H1 (cell line): ENCODE results near the gene RGPD6. TPM values are rescaled to one million over a fixed set of nuclear protein-coding genes. Genes with fewer than 3 reads are reported as not detected.
"Not testable (repeated sequence)": the region's sequence is repeated elsewhere in the genome, so short reads cannot be mapped to it uniquely, and the experiment has no call there.

Experiments used
- CTCF ChIA-PET: fragments of 300-600 bp; sonication (Branson Sonifier 250); formaldehyde crosslinking; loops from one replicate; lab custom pipeline; 2021; ENCODE audit not compliant: partially characterized antibody; lab: Charles Lee
- POLR2A ChIA-PET: fragments of 300-600 bp; sonication (Branson Sonifier 250); formaldehyde crosslinking; loops from one replicate; lab custom pipeline; 2021; ENCODE audit warnings: inconsistent platforms; ENCODE audit not compliant: partially characterized antibody; lab: Charles Lee
- DNase-seq, 2 experiments: peaks; one replicate each; pipeline versions ENCODE4 v3.0.0 to v3.0.0-alpha.2; 2010 to 2022; ENCODE audit warnings: low spot score in 2 of 2, low read depth in 1 of 2, mixed read lengths in 1 of 2
- FAIRE-seq: peaks from 2 replicates; lab custom pipeline; 2011; peaks lifted over from hg19 to GRCh38; lab: Jason Lieb, UNC
- H2AFZ ChIP-seq: 2 replicates; pipeline ENCODE4 v1.8.1; 2012; ENCODE audit warnings: low read length, inconsistent platforms
- H2AK5ac ChIP-seq: 2 replicates; pipeline ENCODE4 v1.6.1; 2013; ENCODE audit warnings: low read depth, low read length
- H2BK120ac ChIP-seq: replicated peaks from 2 replicates; pipeline ENCODE3; 2013; ENCODE audit warnings: low read depth, low read length, inconsistent platforms
- H2BK12ac ChIP-seq: 2 replicates; pipeline ENCODE4 v1.6.1; 2013; ENCODE audit warnings: low read depth, low read length
- H2BK15ac ChIP-seq: 2 replicates; pipeline ENCODE4 v1.6.1; 2013; ENCODE audit warnings: low read length
- H2BK20ac ChIP-seq: 2 replicates; pipeline ENCODE4 v1.6.1; 2013; ENCODE audit warnings: low read length
- H2BK5ac ChIP-seq: 2 replicates; pipeline ENCODE4 v1.6.1; 2013; ENCODE audit warnings: low read depth, low read length
- H3K14ac ChIP-seq: 2 replicates; pipeline ENCODE4 v1.6.1; 2013; ENCODE audit warnings: inconsistent platforms; ENCODE audit not compliant: insufficient read length
- H3K18ac ChIP-seq: 2 replicates; pipeline ENCODE4 v1.6.1; 2013; ENCODE audit warnings: low read length; ENCODE audit errors: extremely low read depth
- H3K23ac ChIP-seq: 2 replicates; pipeline ENCODE4 v1.6.1; 2013; ENCODE audit warnings: inconsistent platforms; ENCODE audit not compliant: insufficient read length
- H3K23me2 ChIP-seq: 2 replicates; pipeline ENCODE4 v1.6.1; 2013; ENCODE audit warnings: low read depth, low read length
- H3K27ac ChIP-seq: 2 replicates; pipeline ENCODE4 v1.6.1; 2011; ENCODE audit warnings: low read depth, low read length, inconsistent platforms
- H3K27me3 ChIP-seq, 4 experiments: replicated peaks in 1 of 4; 1 replicate in 1 of 4; 2 replicates in 3 of 4; pipeline versions ENCODE4 v1.6.1 to v1.8.1; 2011 to 2013; ENCODE audit warnings: low read length in 3 of 4, mild to moderate bottlenecking in 3 of 4, inconsistent platforms in 2 of 4, mixed read lengths in 2 of 4, moderate library complexity in 1 of 4; ENCODE audit not compliant: control insufficient read depth in 3 of 4, insufficient read depth in 3 of 4; ENCODE audit errors: extremely low read depth in 1 of 4
- H3K36me3 ChIP-seq, 4 experiments: 2 replicates each; pipeline versions ENCODE4 v1.6.1 to v1.8.1; 2011 to 2013; ENCODE audit warnings: mild to moderate bottlenecking in 4 of 4, low read length in 3 of 4, moderate library complexity in 2 of 4, control low read depth in 1 of 4, inconsistent platforms in 1 of 4; ENCODE audit not compliant: insufficient read depth in 4 of 4, control insufficient read depth in 2 of 4
- H3K4ac ChIP-seq: replicated peaks from 2 replicates; pipeline ENCODE3; 2013; ENCODE audit warnings: low read length, low read depth, mixed read lengths, inconsistent platforms; ENCODE audit not compliant: insufficient read length
- H3K4me1 ChIP-seq, 4 experiments: replicated peaks in 1 of 4; 1 replicate in 1 of 4; 2 replicates in 3 of 4; pipeline versions ENCODE4 v1.6.1 to v1.8.1; 2011 to 2013; ENCODE audit warnings: low read length in 3 of 4, inconsistent platforms in 2 of 4, mixed read lengths in 1 of 4; ENCODE audit not compliant: insufficient read depth in 4 of 4, control insufficient read depth in 3 of 4
- H3K4me2 ChIP-seq, 2 experiments: 2 replicates each; pipeline versions ENCODE4 v1.6.1 to v1.8.1; 2011 to 2013; ENCODE audit warnings: low read depth in 2 of 2, low read length in 2 of 2, control low read depth in 1 of 2, inconsistent platforms in 1 of 2, mild to moderate bottlenecking in 1 of 2; ENCODE audit not compliant: insufficient read depth in 1 of 2
- H3K4me3 ChIP-seq, 4 experiments: fragments of 200-600, 300-600 bp in 1 of 4; sonication (generic), shearing (Covaris generic), sonication (Bioruptor Twin) in 1 of 4; 2 replicates each; pipeline versions ENCODE4 v1.5.1 to v1.8.1; 2011 to 2016; ENCODE audit warnings: low read length in 4 of 4, low read depth in 3 of 4, control low read depth in 2 of 4, inconsistent platforms in 2 of 4, mild to moderate bottlenecking in 2 of 4, mixed read lengths in 1 of 4, moderate library complexity in 1 of 4; ENCODE audit not compliant: insufficient read depth in 2 of 4; ENCODE audit errors: extremely low read depth in 1 of 4
- H3K56ac ChIP-seq: replicated peaks from 2 replicates; pipeline ENCODE3; 2013; ENCODE audit warnings: low read depth, mild to moderate bottlenecking, mixed read lengths, low read length, inconsistent platforms; ENCODE audit not compliant: insufficient read length
- H3K79me1 ChIP-seq: 2 replicates; pipeline ENCODE4 v1.6.1; 2013; ENCODE audit warnings: low read depth, low read length, control low read depth
- H3K79me2 ChIP-seq, 2 experiments: 2 replicates each; pipeline versions ENCODE4 v1.6.1 to v1.8.1; 2012 to 2013; ENCODE audit warnings: low read length in 2 of 2, mild to moderate bottlenecking in 2 of 2, inconsistent platforms in 1 of 2; ENCODE audit not compliant: insufficient read depth in 2 of 2, control insufficient read depth in 1 of 2
- H3K9ac ChIP-seq, 4 experiments: replicated peaks in 1 of 4; 1 replicate in 1 of 4; 2 replicates in 3 of 4; pipeline versions ENCODE4 v1.6.1 to v1.8.1; 2011 to 2013; ENCODE audit warnings: low read depth in 3 of 4, low read length in 3 of 4, control low read depth in 2 of 4, mild to moderate bottlenecking in 2 of 4, moderate library complexity in 2 of 4, inconsistent platforms in 1 of 4; ENCODE audit errors: extremely low read depth in 1 of 4
- H3K9me3 ChIP-seq, 2 experiments: 2 replicates each; pipeline versions ENCODE4 v1.6.1 to v1.8.1; 2012 to 2013; ENCODE audit warnings: mild to moderate bottlenecking in 2 of 2, moderate library complexity in 2 of 2, control low read depth in 1 of 2, inconsistent platforms in 1 of 2, low read depth in 1 of 2, low read length in 1 of 2, mixed read lengths in 1 of 2; ENCODE audit not compliant: insufficient read depth in 2 of 2
- H4K20me1 ChIP-seq, 2 experiments: replicated peaks in 1 of 2; 2 replicates each; pipeline versions ENCODE3 to v1.8.1; 2011 to 2013; ENCODE audit warnings: inconsistent platforms in 2 of 2, low read length in 2 of 2, mild to moderate bottlenecking in 1 of 2; ENCODE audit not compliant: insufficient read depth in 2 of 2, control insufficient read depth in 1 of 2
- H4K5ac ChIP-seq: 2 replicates; pipeline ENCODE4 v1.6.1; 2013; ENCODE audit warnings: low read length, low read depth, mixed read lengths, inconsistent platforms; ENCODE audit not compliant: insufficient read length
- H4K8ac ChIP-seq: 2 replicates; pipeline ENCODE4 v1.8.0; 2013; ENCODE audit warnings: mild to moderate bottlenecking, moderate library complexity, low read length, inconsistent platforms; ENCODE audit not compliant: insufficient read depth; ENCODE audit errors: extremely low read depth
- H4K91ac ChIP-seq: replicated peaks from 2 replicates; pipeline ENCODE3; 2013; ENCODE audit warnings: low read length, mixed read lengths, inconsistent platforms; ENCODE audit not compliant: insufficient read length
- WGBS, 2 experiments: shearing (Covaris generic) in 1 of 2; methylation state at CpG; one replicate each; pipeline versions ENCODE4 v1.1.6 to v1.1.7; 2013 to 2015; ENCODE audit warnings: low lambda C conversion rate in 2 of 2, mixed read lengths in 2 of 2, inconsistent platforms in 1 of 2, low coverage in 1 of 2, missing lambda C conversion rate in 1 of 2; ENCODE audit not compliant: insufficient replicate concordance in 2 of 2, insufficient coverage in 1 of 2, insufficient read length in 1 of 2; ENCODE audit errors: extremely low coverage in 1 of 2, missing lambda C conversion rate in 1 of 2; 5-methylcytosine and 5-hydroxymethylcytosine counted together
- polyA plus RNA-seq, 7 experiments: library from polyadenylated mRNA; depleted of rRNA in 3 of 7; stranded (reverse) in 5 of 7; unstranded in 2 of 7; fragments of >200 nt in 5 of 7; fragments of 200-250 nt in 2 of 7; gene quantifications; 1 replicate in 5 of 7; 2 replicates in 1 of 7; 4 replicates in 1 of 7; pipeline versions ENCODE4 v1.2.1 to v1.2.3, GENCODE V29; 2011 to 2013; ENCODE audit warnings: missing spikeins in 2 of 7, mixed read lengths in 2 of 7
- total RNA-seq: library from RNA; stranded (reverse); fragmentation: NEBNext Ultra II Directional; extraction: Animal tissue kit (Norgen Biotek cat#: 25700); gene quantifications from 2 replicates; pipeline ENCODE4 v1.2.1, GENCODE V29; 2021

RGPD6 gene
- total and polyA plus RNA-seq, 2 of the 8 experiments (the other 6 are each of a cell fraction or from before 2014, with no cell fraction given) = 4.9 to 15.0 TPM

- CTCF ChIA-PET, DNase-seq, H3K9ac ChIP-seq, H3K27ac ChIP-seq, H3K18ac ChIP-seq, H3K23me2 ChIP-seq, H3K56ac ChIP-seq, H2AFZ ChIP-seq, H3K79me2 ChIP-seq, H3K4me2 ChIP-seq, H2AK5ac ChIP-seq, H3K27me3 ChIP-seq, H3K79me1 ChIP-seq, H2BK15ac ChIP-seq, POLR2A ChIA-PET, H3K9me3 ChIP-seq, H4K5ac ChIP-seq, H3K4me3 ChIP-seq, H3K23ac ChIP-seq, H3K4me1 ChIP-seq, H4K8ac ChIP-seq, H2BK12ac ChIP-seq, H3K14ac ChIP-seq, H2BK5ac ChIP-seq, H4K91ac ChIP-seq, H2BK120ac ChIP-seq, H3K36me3 ChIP-seq, H3K4ac ChIP-seq, H4K20me1 ChIP-seq, FAIRE-seq, H2BK20ac ChIP-seq: not testable (repeated sequence)
- WGBS, 2 experiments = no CpG with 5 or more reads among the region's 7 CpGs
These were observed 99.7 kb downstream of the RGPD6 start for GRCh38 chr2:110477370-110477769.

- H3K4me3 ChIP-seq, H2BK12ac ChIP-seq, H2AK5ac ChIP-seq, H3K9me3 ChIP-seq, H2BK20ac ChIP-seq, H2BK120ac ChIP-seq, H3K4me1 ChIP-seq, DNase-seq, POLR2A ChIA-PET, H2AFZ ChIP-seq, H4K91ac ChIP-seq, H3K79me2 ChIP-seq, H3K23me2 ChIP-seq, H3K23ac ChIP-seq, H2BK5ac ChIP-seq, H3K27ac ChIP-seq, H3K14ac ChIP-seq, H3K9ac ChIP-seq, H3K18ac ChIP-seq, H3K36me3 ChIP-seq, H3K27me3 ChIP-seq, H4K8ac ChIP-seq, CTCF ChIA-PET, H4K20me1 ChIP-seq, FAIRE-seq, H3K4me2 ChIP-seq, H3K4ac ChIP-seq, H2BK15ac ChIP-seq, H3K79me1 ChIP-seq, H4K5ac ChIP-seq, H3K56ac ChIP-seq: not testable (repeated sequence)
- whole genome bisulfite sequencing, 2 experiments = no CpG with 5 or more reads among the region's 6 CpGs
These were observed 100.1 kb downstream of the RGPD6 start for GRCh38 chr2:110476952-110477351.
